Mucosa of stomach (tissue), 1 donor: ENCODE data around the gene FAM229B.
A peak's percentile ranks its signal among the peaks of the same experiment; 100 is the strongest.
"Not testable (repeated sequence)": the region's sequence is repeated elsewhere in the genome, so short reads cannot be mapped to it uniquely, and the experiment has no call there.

Source experiments
- H3K27me3 ChIP-seq: one replicate; pipeline ENCODE4 v1.7.0; 2013; ENCODE audit warnings: mild to moderate bottlenecking, low read length; ENCODE audit not compliant: control insufficient read depth, insufficient read depth
- H3K36me3 ChIP-seq: one replicate; pipeline ENCODE4 v1.7.0; 2013; ENCODE audit warnings: low read length; ENCODE audit not compliant: control insufficient read depth, insufficient read depth
- H3K4me1 ChIP-seq: one replicate; pipeline ENCODE4 v1.7.0; 2013; ENCODE audit warnings: mild to moderate bottlenecking, low read length; ENCODE audit not compliant: control insufficient read depth, insufficient read depth
- H3K4me3 ChIP-seq: one replicate; pipeline ENCODE4 v1.7.0; 2013; ENCODE audit warnings: low read length
- H3K9ac ChIP-seq: one replicate; pipeline ENCODE4 v1.7.0; 2013; ENCODE audit warnings: mild to moderate bottlenecking, low read length, moderate library complexity
- H3K9me3 ChIP-seq: one replicate; pipeline ENCODE4 v1.7.0; 2013; ENCODE audit warnings: mild to moderate bottlenecking, low read length, moderate library complexity; ENCODE audit not compliant: control insufficient read depth
- donor health status: Pancreatic carcinoma.

FAM229B gene

GRCh38 chr6:112087136-112087911 lies at the start of gene FAM229B, which contains the start of gene TUBE1:
Gene FAM229B (plus strand): TSS chr6:112087591. CDS start chr6:112099284, 11,693 bp downstream.
Gene TUBE1 (minus strand): TSS chr6:112087482. CDS start chr6:112087434, 48 bp downstream.
- Histone ChIP-seq H3K36me3 (no peaks in the 10 kb centered on the region), H3K9ac (peak within 1 kb of the TSS; percentile 82), H3K4me1 (peaks cover 4% of the 10 kb centered on the region), H3K9me3 (no peaks in the 10 kb centered on the region), H3K4me3 (peak within 1 kb of the TSS; percentile 73), H3K27me3 (no peaks in the 10 kb centered on the region)

GRCh38 chr6:112037783-112038216 lies 49.6 kb upstream of the FAM229B start:
- Histone ChIP-seq H3K9me3 (no peaks in the 10 kb centered on the region), H3K4me3 (no peak overlapping the region), H3K36me3 (no peaks in the 10 kb centered on the region), H3K4me1 (no peaks in the 10 kb centered on the region), H3K27me3 (no peaks in the 10 kb centered on the region), H3K9ac (no peak overlapping the region)

- Histone ChIP-seq H3K9me3 (no peaks in the 10 kb centered on the region), H3K27me3 (no peaks in the 10 kb centered on the region), H3K9ac (no peak overlapping the region), H3K4me3 (no peak overlapping the region), H3K4me1 (no peaks in the 10 kb centered on the region), H3K36me3 (no peaks in the 10 kb centered on the region)
These were observed 49.1 kb upstream of the FAM229B start for GRCh38 chr6:112038268-112038667.

GRCh38 chr6:112038756-112039430 lies 48.5 kb upstream of the FAM229B start:
- no peaks in the 10 kb centered on the region for H3K36me3 ChIP-seq
- no peak overlapping the region for H3K4me3 ChIP-seq

GRCh38 chr6:112039431-112039770 lies 48.0 kb upstream of the FAM229B start:
- Histone ChIP-seq H3K36me3 (no peaks in the 10 kb centered on the region), H3K4me3 (no peak overlapping the region), H3K27me3 (no peaks in the 10 kb centered on the region), H3K4me1 (no peaks in the 10 kb centered on the region), H3K9me3 (no peaks in the 10 kb centered on the region), H3K9ac (no peak overlapping the region)

More at GRCh38 chr6:112038756-112039430, 48.5 kb upstream of the FAM229B start:
- Histone ChIP-seq H3K9ac (no peak overlapping the region), H3K27me3 (no peaks in the 10 kb centered on the region), H3K4me1 (no peaks in the 10 kb centered on the region), H3K9me3 (no peaks in the 10 kb centered on the region)

- Histone ChIP-seq H3K4me3 (no peak overlapping the region), H3K4me1 (no peaks in the 10 kb centered on the region), H3K9me3 (no peaks in the 10 kb centered on the region), H3K9ac (no peak overlapping the region), H3K36me3 (no peaks in the 10 kb centered on the region), H3K27me3 (no peaks in the 10 kb centered on the region)
These were observed 46.4 kb upstream of the FAM229B start for GRCh38 chr6:112040956-112041355.

GRCh38 chr6:112041535-112041934 lies 45.9 kb upstream of the FAM229B start:
- Histone ChIP-seq H3K9ac (no peak overlapping the region), H3K36me3 (no peaks in the 10 kb centered on the region), H3K9me3 (no peaks in the 10 kb centered on the region), H3K4me3 (no peak overlapping the region), H3K4me1 (no peaks in the 10 kb centered on the region), H3K27me3 (no peaks in the 10 kb centered on the region)

GRCh38 chr6:112043032-112044007 lies 44.1 kb upstream of the FAM229B start:
- H3K9me3 ChIP-seq, result no peaks in the 10 kb centered on the region
- H3K4me1 ChIP-seq, result no peaks in the 10 kb centered on the region
- H3K9ac ChIP-seq, result peak overlapping the region; percentile 63
- H3K27me3 ChIP-seq, result no peaks in the 10 kb centered on the region
- no peaks in the 10 kb centered on the region for H3K36me3 ChIP-seq
- peak overlapping the region; percentile 58 for H3K4me3 ChIP-seq

GRCh38 chr6:112044196-112044595 lies 43.2 kb upstream of the FAM229B start:
- Histone ChIP-seq H3K27me3 (no peaks in the 10 kb centered on the region), H3K36me3 (no peaks in the 10 kb centered on the region), H3K4me3 (no peak overlapping the region), H3K4me1 (no peaks in the 10 kb centered on the region), H3K9ac (no peak overlapping the region), H3K9me3 (no peaks in the 10 kb centered on the region)

- Histone ChIP-seq H3K9me3 (no peaks in the 10 kb centered on the region), H3K9ac (no peak overlapping the region), H3K36me3 (no peaks in the 10 kb centered on the region), H3K4me1 (no peaks in the 10 kb centered on the region), H3K4me3 (no peak overlapping the region), H3K27me3 (no peaks in the 10 kb centered on the region)
These were observed 42.5 kb upstream of the FAM229B start for GRCh38 chr6:112044856-112045255.

GRCh38 chr6:112047523-112047922 lies 39.9 kb upstream of the FAM229B start:
- H3K27me3 ChIP-seq, H3K36me3 ChIP-seq, H3K4me3 ChIP-seq, H3K9me3 ChIP-seq, H3K4me1 ChIP-seq, H3K9ac ChIP-seq: not testable (repeated sequence)
